H54 (cell line): ENCODE results near the gene SPINK8.
"Not testable (repeated sequence)": the region's sequence is repeated elsewhere in the genome, so short reads cannot be mapped to it uniquely, and the experiment has no call there.

ENCODE experiments used
- DNase-seq: peaks from one replicate; pipeline ENCODE4 v3.0.0; 2011; ENCODE audit warnings: low spot score, mixed read lengths; ENCODE audit not compliant: insufficient read length
- FAIRE-seq: peaks from 3 replicates; lab custom pipeline; 2011; peaks lifted over from hg19 to GRCh38; lab: Jason Lieb, UNC
- POLR2A ChIP-seq: IDR thresholded peaks from 2 replicates; pipeline ENCODE4 v1.6.1; 2011; ENCODE audit warnings: low read depth, mild to moderate bottlenecking, low read length

The SPINK8 gene

DNA sequence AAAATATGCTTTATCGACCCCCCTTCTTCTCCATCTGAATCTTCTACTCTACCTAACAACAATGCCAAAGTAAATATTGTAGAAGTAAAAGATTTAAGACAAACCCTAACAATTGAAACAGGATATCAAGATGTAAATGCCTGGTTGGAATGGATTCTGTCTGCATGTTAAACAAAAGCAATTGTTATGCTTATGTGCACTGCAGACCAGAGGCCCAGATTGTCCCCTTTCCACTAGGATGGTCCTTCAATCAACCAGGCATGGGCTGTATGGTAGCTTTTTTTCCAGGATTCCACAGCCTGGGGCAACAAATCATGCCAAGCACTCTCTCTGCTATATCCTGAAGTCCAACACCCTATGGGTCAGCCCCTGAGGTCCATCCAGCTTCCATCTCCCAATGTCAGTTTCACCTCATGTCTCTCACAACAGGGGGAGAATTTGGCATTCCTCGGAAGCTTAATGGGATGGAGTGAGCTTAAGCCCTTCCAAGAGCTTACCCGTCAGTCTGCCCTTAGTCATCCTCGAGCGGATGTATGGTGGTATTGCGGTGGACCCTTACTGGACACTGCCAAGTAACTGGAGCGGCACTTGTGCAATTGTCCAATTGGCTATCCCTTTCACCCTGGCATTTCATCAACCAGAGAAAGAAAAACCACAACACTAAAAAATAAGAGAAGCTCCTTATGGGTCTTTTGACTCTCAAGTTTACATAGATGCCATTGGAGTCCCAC, 56.4 kb downstream of the SPINK8 start:
- FAIRE-seq (no peak), DNase-seq (no peak)
- no peak for TF ChIP-seq POLR2A

DNA sequence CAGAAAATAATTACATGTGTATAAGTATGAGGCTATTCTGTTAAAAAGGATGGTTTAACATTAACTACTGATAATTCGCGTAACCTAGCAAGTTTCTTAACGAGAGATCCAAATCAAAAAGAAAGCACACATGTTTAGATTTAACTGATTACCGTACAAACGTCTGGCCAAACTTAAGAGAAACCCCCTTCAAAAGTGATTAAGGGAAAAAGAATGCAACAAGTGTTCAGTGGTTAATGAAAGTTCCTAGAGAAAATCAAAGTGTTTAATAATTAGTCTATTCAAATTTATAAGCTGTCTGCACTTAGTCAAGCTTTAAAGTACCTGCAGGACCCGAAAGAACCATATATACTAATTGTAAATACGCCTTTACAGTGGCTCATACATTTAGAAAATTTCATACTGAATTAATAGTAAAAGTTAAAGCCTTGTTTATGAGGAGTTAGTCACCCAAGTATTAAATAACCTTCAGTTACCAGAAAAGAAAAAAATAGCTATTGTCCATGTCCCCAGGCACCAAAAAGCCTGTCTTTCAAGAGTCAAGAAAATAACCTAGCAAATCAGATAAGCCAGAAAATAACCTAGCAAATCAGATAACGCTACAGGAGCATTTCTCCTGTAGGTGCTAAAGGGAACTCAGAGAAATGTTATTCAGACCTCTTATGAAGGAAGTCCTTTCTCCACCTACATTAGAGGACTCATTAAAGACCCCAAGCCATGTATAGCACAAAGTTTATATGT, 58.0 kb downstream of the SPINK8 start:
- TF ChIP-seq POLR2A = no peak
- no peak for DNase-seq
- FAIRE-seq = no peak

DNA sequence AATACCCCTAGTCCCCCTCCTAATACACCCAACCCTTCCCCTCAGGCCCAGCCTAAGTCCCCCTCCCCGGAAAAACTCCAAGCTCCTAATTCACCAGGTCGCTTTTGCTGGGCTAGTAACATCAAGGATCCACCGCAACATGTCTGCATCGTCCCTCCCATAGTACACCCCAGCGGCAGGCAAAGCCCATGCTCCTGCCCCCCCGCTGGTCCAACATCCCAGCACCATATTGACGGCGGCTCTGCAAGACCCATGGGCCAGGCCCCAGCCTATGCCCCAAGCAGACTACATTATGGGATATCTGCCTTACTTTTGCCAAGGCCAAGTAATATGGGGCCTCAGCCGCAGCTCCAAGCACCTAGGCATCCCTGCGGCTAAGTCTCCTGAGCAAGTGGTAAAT, 59.0 kb downstream of the SPINK8 start:
- DNase-seq (no peak), FAIRE-seq (no peak)
- no peak for TF ChIP-seq POLR2A

DNA sequence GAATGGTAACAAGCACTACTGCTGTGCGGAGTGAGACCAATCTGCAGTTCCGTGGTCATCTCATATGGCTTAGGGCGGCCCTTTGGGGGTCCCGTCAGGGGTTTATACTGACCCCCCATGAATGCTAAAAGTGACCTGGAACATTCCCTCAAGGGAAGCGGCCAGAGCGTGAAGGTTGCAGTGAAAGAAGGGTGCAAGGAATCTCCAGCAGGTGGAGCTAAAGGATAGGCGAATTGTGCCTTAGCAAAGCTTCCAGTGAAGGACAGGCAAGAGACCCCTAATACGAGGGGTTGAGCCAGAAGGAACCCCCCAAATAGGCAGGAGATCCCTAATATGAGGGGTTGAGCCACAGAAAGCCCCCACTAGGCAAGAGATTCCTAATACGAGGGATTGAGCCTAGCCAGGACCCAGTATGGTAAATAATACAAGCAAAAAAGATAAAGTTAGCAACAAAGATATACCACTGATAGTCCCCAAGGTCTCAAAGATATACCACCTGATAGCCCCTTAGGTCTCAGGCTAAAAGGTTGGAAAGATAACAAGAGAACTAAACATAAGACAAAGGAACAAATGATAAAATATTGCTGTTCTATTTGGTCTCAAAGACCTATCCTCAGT, 59.8 kb downstream of the SPINK8 start:
- no peak for TF ChIP-seq POLR2A
- FAIRE-seq (peak; percentile 43), DNase-seq (peak; percentile 42)

DNA sequence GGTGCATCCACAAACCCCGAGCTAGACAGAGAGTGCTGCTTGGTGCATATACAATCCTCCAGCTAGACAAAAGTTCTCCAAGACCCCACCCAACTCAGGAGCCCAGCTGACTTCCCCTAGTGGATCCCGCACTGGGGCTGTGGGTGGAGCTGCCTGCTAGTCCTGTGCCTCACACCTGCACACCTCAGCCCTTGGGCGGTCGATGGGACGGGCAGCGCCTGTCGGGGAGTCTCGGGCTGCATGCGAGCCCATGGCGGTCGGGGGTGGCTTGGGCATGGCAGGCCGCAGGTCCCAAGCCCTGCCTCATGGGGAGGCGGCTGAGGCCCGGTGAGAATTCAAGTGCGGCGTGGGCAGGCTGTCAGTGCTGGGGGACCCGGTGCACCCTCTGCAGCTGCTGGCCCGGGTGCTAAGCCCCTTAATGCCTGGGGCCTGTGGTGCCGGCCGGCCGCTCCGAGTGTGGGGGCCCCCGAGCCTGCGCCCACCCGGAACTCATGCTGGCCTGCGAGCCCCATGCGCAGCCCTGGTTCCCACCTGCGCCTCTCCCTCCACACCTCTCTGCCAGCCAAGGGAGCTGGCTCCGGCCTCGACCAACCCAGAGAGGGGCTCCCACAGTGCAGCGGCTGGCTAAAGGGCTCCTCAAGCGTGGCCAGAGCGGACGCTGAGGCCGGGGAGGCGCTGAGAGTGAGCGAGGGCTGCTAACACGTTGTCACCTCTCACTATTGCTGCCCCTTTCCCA, 61.5 kb downstream of the SPINK8 start:
- no peak for TF ChIP-seq POLR2A
- FAIRE-seq = no peak
- DNase-seq = no peak

DNA sequence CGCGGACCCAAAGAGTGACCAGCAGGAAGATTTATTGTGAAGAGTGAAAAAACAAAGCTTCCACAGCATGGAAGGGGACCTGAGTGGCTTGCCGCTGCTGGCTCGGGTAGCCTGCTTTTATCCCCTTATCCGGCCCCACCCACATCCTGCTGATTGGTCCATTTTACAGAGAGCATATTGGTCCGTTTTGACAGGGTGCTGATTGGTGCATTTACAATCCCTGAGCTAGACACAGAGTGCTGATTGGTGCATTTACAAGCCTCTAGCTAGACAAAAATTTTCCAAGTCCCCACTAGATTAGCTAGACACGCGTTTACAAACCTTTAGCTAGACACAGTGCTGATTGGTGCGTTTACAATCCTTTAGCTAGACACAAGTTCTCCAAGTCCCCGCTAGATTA, 62.2 kb downstream of the SPINK8 start:
- FAIRE-seq, DNase-seq: not testable (repeated sequence)

DNA sequence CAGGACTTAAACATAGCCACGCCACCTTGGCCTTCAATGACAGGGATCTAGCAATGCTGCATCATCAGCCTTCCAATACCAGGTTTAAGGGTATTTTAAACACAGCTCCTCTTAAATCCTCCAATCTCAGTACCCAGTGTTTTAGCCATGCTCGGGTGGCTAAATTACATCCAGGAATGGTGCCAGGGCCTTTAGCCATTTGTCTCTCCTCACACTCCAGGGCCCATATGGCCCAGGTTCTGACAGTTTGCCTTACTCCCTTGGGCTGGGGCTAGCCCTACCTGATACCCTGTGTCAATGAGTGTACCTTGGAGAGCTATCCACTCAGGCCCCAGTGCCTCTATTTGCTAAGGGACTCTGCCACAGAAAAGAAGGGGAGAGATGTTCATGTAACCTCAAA, 63.2 kb downstream of the SPINK8 start:
- TF ChIP-seq POLR2A = no peak
- DNase-seq = no peak
- FAIRE-seq = no peak

DNA sequence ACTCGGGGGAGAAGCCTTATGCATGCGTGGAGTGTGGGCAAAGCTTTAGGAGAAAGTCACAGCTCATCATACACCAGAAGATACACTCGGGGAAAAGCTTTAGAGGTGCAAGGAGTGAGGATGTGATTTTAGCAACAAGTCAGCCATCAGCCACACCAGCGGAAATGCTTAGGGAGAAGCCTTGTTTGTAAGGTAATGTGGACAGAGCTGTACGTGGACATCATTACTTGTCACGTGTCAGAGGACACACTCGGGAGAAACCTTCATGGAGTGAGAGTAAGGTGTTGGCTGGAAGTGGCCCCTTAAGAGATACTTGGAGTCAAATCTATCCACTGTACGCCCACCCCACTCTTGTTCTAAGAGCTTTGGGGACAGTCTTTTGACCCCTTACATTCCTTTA, 63.9 kb downstream of the SPINK8 start:
- TF ChIP-seq POLR2A = no peak
- FAIRE-seq = no peak

DNA sequence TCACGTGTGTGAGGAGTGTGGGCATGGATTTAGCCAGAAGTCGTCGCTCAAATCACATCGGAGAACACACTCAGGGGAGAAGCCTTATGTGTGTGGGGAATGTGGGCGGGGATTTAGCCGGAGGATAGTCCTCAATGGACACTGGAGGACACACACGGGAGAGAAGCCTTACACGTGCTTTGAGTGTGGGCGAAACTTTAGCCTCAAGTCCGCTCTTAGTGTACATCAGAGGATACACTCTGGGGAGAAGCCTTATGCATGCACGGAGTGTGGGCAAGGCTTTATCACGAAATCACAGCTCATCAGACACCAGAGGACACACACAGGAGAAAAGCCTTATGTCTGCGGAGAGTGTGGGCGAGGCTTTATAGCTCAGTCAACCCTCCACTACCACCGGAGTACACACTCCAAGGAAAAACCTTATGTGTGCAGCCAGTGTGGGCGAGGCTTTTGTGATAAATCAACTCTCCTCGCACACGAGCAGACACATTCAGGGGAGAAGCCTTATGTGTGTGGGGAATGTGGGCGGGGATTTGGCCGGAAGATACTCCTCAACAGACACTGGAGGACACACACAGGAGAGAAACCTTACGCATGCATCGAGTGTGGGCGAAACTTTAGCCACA, 64.4 kb downstream of the SPINK8 start:
- TF ChIP-seq POLR2A = no peak
- FAIRE-seq (no peak), DNase-seq (no peak)

More for the DNA sequence above, 63.9 kb downstream of the SPINK8 start:
- no peak for DNase-seq

DNA sequence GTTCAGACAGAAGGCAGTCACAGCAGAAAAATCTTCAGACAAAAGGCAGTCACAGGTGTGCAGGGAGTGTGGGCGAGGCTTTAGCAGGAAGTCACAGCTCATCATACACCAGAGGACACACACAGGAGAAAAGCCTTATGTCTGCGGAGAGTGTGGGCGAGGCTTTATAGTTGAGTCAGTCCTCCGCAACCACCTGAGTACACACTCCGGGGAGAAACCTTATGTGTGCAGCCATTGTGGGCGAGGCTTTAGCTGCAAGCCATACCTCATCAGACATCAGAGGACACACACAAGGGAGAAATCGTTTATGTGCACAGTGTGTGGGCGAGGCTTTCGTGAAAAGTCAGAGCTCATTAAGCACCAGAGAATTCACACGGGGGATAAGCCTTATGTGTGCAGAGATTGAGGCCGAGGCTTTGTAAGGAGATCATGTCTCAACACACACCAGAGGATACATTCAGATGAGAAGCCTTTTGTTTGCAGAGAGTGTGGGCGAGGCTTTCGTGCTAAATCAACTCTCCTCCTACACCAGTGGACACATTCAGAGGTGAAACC, 65.0 kb downstream of the SPINK8 start:
- no peak for TF ChIP-seq POLR2A
- FAIRE-seq (no peak), DNase-seq (no peak)

DNA sequence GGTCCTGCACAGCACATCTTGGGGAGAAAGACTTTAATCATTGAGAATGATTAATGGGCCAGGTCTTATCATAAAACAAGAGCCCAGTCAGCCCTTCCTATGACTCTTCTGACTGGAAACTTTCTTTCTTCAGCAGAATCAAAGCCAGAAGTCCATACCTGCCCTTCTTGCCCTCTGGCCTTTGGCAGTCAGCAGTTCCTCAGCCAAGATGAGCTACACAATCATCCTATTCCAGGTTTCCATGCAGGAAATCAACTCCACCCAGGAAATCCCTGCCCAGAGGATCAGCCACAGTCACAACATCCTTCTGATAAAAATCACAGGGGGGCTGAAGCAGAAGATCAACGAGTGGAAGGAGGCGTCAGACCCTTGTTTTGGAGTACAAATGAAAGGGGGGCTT, 65.7 kb downstream of the SPINK8 start:
- no peak for TF ChIP-seq POLR2A
- DNase-seq (no peak), FAIRE-seq (no peak)

DNA sequence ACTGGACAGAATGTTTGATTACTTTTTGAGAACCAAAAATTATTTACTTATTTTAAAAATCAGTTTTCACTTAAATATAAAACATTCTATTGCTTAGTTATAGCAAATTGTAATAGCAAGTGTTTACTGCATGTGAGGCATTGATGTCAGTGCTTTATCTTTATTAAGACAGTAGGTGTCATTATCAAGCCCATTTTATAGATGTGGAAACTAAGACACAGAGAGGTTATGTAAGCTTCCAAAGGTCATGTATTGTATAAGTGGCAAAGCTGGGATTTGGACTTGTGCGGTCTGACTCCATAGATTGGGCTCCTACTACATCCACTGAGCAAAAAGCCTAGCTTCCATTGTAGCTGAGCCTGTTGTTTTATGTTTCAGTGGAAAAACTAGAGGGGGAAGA, 74.9 kb downstream of the SPINK8 start:
- TF ChIP-seq POLR2A = no peak
- no peak for DNase-seq

More for the DNA sequence above, 74.9 kb downstream of the SPINK8 start:
- FAIRE-seq = no peak
